Muscle layer of colon (tissue), 2 donors: Measurements from ENCODE around the gene YARS1.
"Not testable (repeated sequence)": the region's sequence is repeated elsewhere in the genome, so short reads cannot be mapped to it uniquely, and the experiment has no call there.

Source experiments
- H3K27ac ChIP-seq: one replicate; pipeline ENCODE4 v1.7.0; 2013; ENCODE audit warnings: low read depth, mild to moderate bottlenecking, low read length, moderate library complexity
- H3K27me3 ChIP-seq, 2 donors: one replicate each; pipeline ENCODE4 v1.7.0; 2013; ENCODE audit warnings: low read length in 2 of 2, mild to moderate bottlenecking in 2 of 2; ENCODE audit not compliant: insufficient read depth in 2 of 2, control insufficient read depth in 1 of 2
- H3K36me3 ChIP-seq: one replicate; pipeline ENCODE4 v1.7.0; 2013; ENCODE audit warnings: mild to moderate bottlenecking, low read length; ENCODE audit not compliant: insufficient read depth
- H3K4me1 ChIP-seq: one replicate; pipeline ENCODE4 v1.7.0; 2013; ENCODE audit warnings: mild to moderate bottlenecking, low read length; ENCODE audit not compliant: insufficient read depth
- H3K4me3 ChIP-seq, 2 donors: one replicate each; pipeline ENCODE4 v1.7.0; 2013; ENCODE audit warnings: low read length in 2 of 2, low read depth in 1 of 2, mild to moderate bottlenecking in 1 of 2, moderate library complexity in 1 of 2
- H3K9ac ChIP-seq: one replicate; pipeline ENCODE4 v1.7.0; 2013; ENCODE audit warnings: low read length
- H3K9me3 ChIP-seq: one replicate; pipeline ENCODE4 v1.7.0; 2013; ENCODE audit warnings: mild to moderate bottlenecking, low read length
- donor health status: abdominal sarcoma.
- donor health status: Adenocarcinoma of cecum.

The YARS1 gene

GRCh38 chr1:32797456-32797855 lies 19.7 kb downstream of the YARS1 start:
- H3K27ac ChIP-seq: no peak overlapping the region
- H3K9me3 ChIP-seq: no peaks in the 10 kb centered on the region
- H3K4me3 ChIP-seq: no peak overlapping the region
- H3K9ac ChIP-seq: no peak overlapping the region
- H3K4me1 ChIP-seq: no peaks in the 10 kb centered on the region
- H3K36me3 ChIP-seq: peaks cover 6% of the 10 kb centered on the region
- no peaks in the 10 kb centered on the region for H3K27me3 ChIP-seq

- H3K4me3 ChIP-seq, H3K36me3 ChIP-seq, H3K9ac ChIP-seq, H3K27ac ChIP-seq, H3K4me1 ChIP-seq, H3K27me3 ChIP-seq, H3K9me3 ChIP-seq: not testable (repeated sequence)
Measured at GRCh38 chr1:32795763-32796162, 21.4 kb downstream of the YARS1 start.

GRCh38 chr1:32791881-32792280 lies 25.3 kb downstream of the YARS1 start:
- no peaks in the 10 kb centered on the region for H3K4me1 ChIP-seq
- H3K9ac ChIP-seq: no peak overlapping the region
- H3K36me3 ChIP-seq: peaks cover 13% of the 10 kb centered on the region
- no peak overlapping the region for H3K4me3 ChIP-seq
- no peak overlapping the region for H3K27ac ChIP-seq
- no peaks in the 10 kb centered on the region for H3K27me3 ChIP-seq
- H3K9me3 ChIP-seq: no peaks in the 10 kb centered on the region

GRCh38 chr1:32789356-32789755 lies 27.8 kb downstream of the YARS1 start:
- not testable (repeated sequence) for H3K27me3 ChIP-seq, H3K4me1 ChIP-seq, H3K9me3 ChIP-seq, H3K9ac ChIP-seq, H3K27ac ChIP-seq, H3K4me3 ChIP-seq
- peaks cover 26% of the 10 kb centered on the region for H3K36me3 ChIP-seq

GRCh38 chr1:32786856-32787255 lies 30.3 kb downstream of the YARS1 start:
- H3K27me3 ChIP-seq: no peaks in the 10 kb centered on the region
- H3K27ac ChIP-seq: no peak overlapping the region
- H3K4me3 ChIP-seq: no peak overlapping the region
- H3K9me3 ChIP-seq: no peaks in the 10 kb centered on the region
- H3K36me3 ChIP-seq: peaks cover 42% of the 10 kb centered on the region
- H3K9ac ChIP-seq: no peak overlapping the region
- no peaks in the 10 kb centered on the region for H3K4me1 ChIP-seq

- no peaks in the 10 kb centered on the region for H3K9me3 ChIP-seq
- no peak overlapping the region for H3K4me3 ChIP-seq
- peaks cover 53% of the 10 kb centered on the region for H3K36me3 ChIP-seq
- H3K27me3 ChIP-seq: no peaks in the 10 kb centered on the region
- H3K9ac ChIP-seq: no peak overlapping the region
- no peak overlapping the region for H3K27ac ChIP-seq
- no peaks in the 10 kb centered on the region for H3K4me1 ChIP-seq
Measured at GRCh38 chr1:32784817-32785216, 32.3 kb downstream of the YARS1 start.

- Histone ChIP-seq H3K27ac (no peak overlapping the region), H3K9ac (no peak overlapping the region), H3K4me1 (no peaks in the 10 kb centered on the region), H3K4me3 (no peak overlapping the region), H3K36me3 (peaks cover 58% of the 10 kb centered on the region), H3K9me3 (no peaks in the 10 kb centered on the region), H3K27me3 (no peaks in the 10 kb centered on the region)
Measured at GRCh38 chr1:32783851-32784250, 33.3 kb downstream of the YARS1 start.

- no peak overlapping the region for H3K27ac ChIP-seq
- peaks cover 66% of the 10 kb centered on the region for H3K36me3 ChIP-seq
- no peak overlapping the region for H3K9ac ChIP-seq
- no peak overlapping the region for H3K4me3 ChIP-seq
- no peaks in the 10 kb centered on the region for H3K9me3 ChIP-seq
- H3K27me3 ChIP-seq: no peaks in the 10 kb centered on the region
- H3K4me1 ChIP-seq: no peaks in the 10 kb centered on the region
Measured at GRCh38 chr1:32782086-32782485, 35.1 kb downstream of the YARS1 start.

- Histone ChIP-seq H3K36me3 (peaks cover 59% of the 10 kb centered on the region), H3K9me3 (no peaks in the 10 kb centered on the region), H3K27me3 (no peaks in the 10 kb centered on the region), H3K9ac (no peak overlapping the region), H3K27ac (no peak overlapping the region), H3K4me3 (no peak overlapping the region), H3K4me1 (no peaks in the 10 kb centered on the region)
Measured at GRCh38 chr1:32780628-32781234, 36.4 kb downstream of the YARS1 start.

- no peak overlapping the region for H3K27ac ChIP-seq
- H3K9ac ChIP-seq: no peak overlapping the region
- H3K36me3 ChIP-seq: peaks cover 58% of the 10 kb centered on the region
Measured at GRCh38 chr1:32780005-32780404, 37.2 kb downstream of the YARS1 start.

GRCh38 chr1:32779242-32779641 lies 37.9 kb downstream of the YARS1 start:
- peaks cover 56% of the 10 kb centered on the region for H3K36me3 ChIP-seq

More at GRCh38 chr1:32780005-32780404, 37.2 kb downstream of the YARS1 start:
- no peaks in the 10 kb centered on the region for H3K4me1 ChIP-seq
- H3K9me3 ChIP-seq: no peaks in the 10 kb centered on the region
- no peaks in the 10 kb centered on the region for H3K27me3 ChIP-seq
- H3K4me3 ChIP-seq: no peak overlapping the region

GRCh38 chr1:32775640-32776337 lies 41.4 kb downstream of the YARS1 start:
- Histone ChIP-seq H3K36me3 (peaks cover 33% of the 10 kb centered on the region), H3K9me3 (no peaks in the 10 kb centered on the region), H3K27ac (peak overlapping the region; percentile 23), H3K9ac (no peak overlapping the region), H3K4me1 (peaks cover 3% of the 10 kb centered on the region), H3K4me3 (no peak overlapping the region), H3K27me3 (no peaks in the 10 kb centered on the region)

More at GRCh38 chr1:32779242-32779641, 37.9 kb downstream of the YARS1 start:
- Histone ChIP-seq H3K4me3 (no peak overlapping the region), H3K27me3 (no peaks in the 10 kb centered on the region), H3K4me1 (no peaks in the 10 kb centered on the region), H3K9me3 (no peaks in the 10 kb centered on the region), H3K9ac (no peak overlapping the region), H3K27ac (no peak overlapping the region)
